Lower leg skin (tissue), 3 donors: Measurements from ENCODE around the gene ACOX3.

ENCODE experiments used
- POLR2A ChIP-seq, 2 donors: fragments of 450-650 bp; IDR thresholded peaks; one replicate each; pipeline ENCODE4 v1.6.1; 2016 to 2017; ENCODE audit warnings: antibody characterized with exemption in 2 of 2, mild to moderate bottlenecking in 1 of 2, moderate library complexity in 1 of 2
- TF ChIP-seq, protein P1 (sequence below), 3 donors: fragments of 450-650 bp; IDR thresholded peaks; one replicate each; pipeline ENCODE4 v1.5.1; 2016; ENCODE audit warnings: antibody characterized with exemption in 3 of 3, mild to moderate bottlenecking in 3 of 3, moderate library complexity in 2 of 3

GRCh38 chr4:8385611-8386010 is 54.9 kb downstream of the ACOX3 start:
- TF ChIP-seq, protein P1, sequence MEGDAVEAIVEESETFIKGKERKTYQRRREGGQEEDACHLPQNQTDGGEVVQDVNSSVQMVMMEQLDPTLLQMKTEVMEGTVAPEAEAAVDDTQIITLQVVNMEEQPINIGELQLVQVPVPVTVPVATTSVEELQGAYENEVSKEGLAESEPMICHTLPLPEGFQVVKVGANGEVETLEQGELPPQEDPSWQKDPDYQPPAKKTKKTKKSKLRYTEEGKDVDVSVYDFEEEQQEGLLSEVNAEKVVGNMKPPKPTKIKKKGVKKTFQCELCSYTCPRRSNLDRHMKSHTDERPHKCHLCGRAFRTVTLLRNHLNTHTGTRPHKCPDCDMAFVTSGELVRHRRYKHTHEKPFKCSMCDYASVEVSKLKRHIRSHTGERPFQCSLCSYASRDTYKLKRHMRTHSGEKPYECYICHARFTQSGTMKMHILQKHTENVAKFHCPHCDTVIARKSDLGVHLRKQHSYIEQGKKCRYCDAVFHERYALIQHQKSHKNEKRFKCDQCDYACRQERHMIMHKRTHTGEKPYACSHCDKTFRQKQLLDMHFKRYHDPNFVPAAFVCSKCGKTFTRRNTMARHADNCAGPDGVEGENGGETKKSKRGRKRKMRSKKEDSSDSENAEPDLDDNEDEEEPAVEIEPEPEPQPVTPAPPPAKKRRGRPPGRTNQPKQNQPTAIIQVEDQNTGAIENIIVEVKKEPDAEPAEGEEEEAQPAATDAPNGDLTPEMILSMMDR (IDR thresholded peaks at IDR 0.05): no peak
- no peak for TF ChIP-seq POLR2A (IDR thresholded peaks at IDR 0.05)
